HepG2 (cell line): ENCODE results near the gene UTRN. TPM values are rescaled to one million over a fixed set of nuclear protein-coding genes. Genes with fewer than 3 reads are reported as not detected.

Experiments used
- ATAC-seq: fragments of 200-7000 bp; cut with Tn5 transposase; 3 replicates; pipeline ENCODE4 v1.9.1; 2020; ENCODE audit warnings: mild to moderate bottlenecking, moderate library complexity
- BruUV-seq: library from RNA; stranded (reverse); fragments of 400-500 nt; replicated peaks from 2 replicates; lab custom pipeline; 2021; lab: Mats Ljungman, UMichigan
- CTCF ChIA-PET: fragments of 300-600 bp; formaldehyde crosslinking; extraction: SDS; loops from one replicate; lab custom pipeline; 2021; ENCODE audit warnings: low total read pairs, inconsistent platforms, low intra/inter-chr PET ratio; lab: Yijun Ruan, JAX
- POLR2A ChIA-PET: fragments of 350-600 bp; sonication (Branson Sonifier 250); formaldehyde crosslinking; loops from one replicate; lab custom pipeline; 2020; ENCODE audit warnings: antibody characterized with exemption, inconsistent platforms; lab: Yijun Ruan, JAX
- DNase-seq: peaks from one replicate; pipeline ENCODE4 v3.0.0-alpha.2; 2015; ENCODE audit warnings: low spot score
- FAIRE-seq: peaks from 3 replicates; lab custom pipeline; 2011; peaks lifted over from hg19 to GRCh38; lab: Jason Lieb, UNC
- H2AFZ ChIP-seq: one replicate; pipeline ENCODE4 v1.6.1; 2011; ENCODE audit warnings: low read length, inconsistent platforms
- H3K27ac ChIP-seq: fragments of 300-600 bp; 3 replicates; pipeline ENCODE4 v1.8.0; 2011; ENCODE audit warnings: mixed run types, mild to moderate bottlenecking, mixed read lengths, low read length, inconsistent platforms; ENCODE audit not compliant: insufficient read depth; ENCODE audit errors: extremely low read length
- H3K27me3 ChIP-seq, 2 experiments: fragments of 200-600 bp in 1 of 2; 2 replicates in 1 of 2; 3 replicates in 1 of 2; pipeline versions ENCODE4 v1.6.0 to v1.8.0; 2011; ENCODE audit warnings: low read length in 2 of 2, mild to moderate bottlenecking in 2 of 2, moderate library complexity in 2 of 2, inconsistent platforms in 1 of 2; ENCODE audit not compliant: insufficient read depth in 2 of 2, control insufficient read depth in 1 of 2
- H3K36me3 ChIP-seq, 2 experiments: fragments of 200-600 bp in 1 of 2; replicated peaks in 1 of 2; 2 replicates in 1 of 2; 3 replicates in 1 of 2; pipeline versions ENCODE4 v1.5.1 to v1.8.0; 2011; ENCODE audit warnings: low read length in 2 of 2, inconsistent platforms in 1 of 2; ENCODE audit not compliant: insufficient read depth in 2 of 2, control insufficient read depth in 1 of 2
- H3K4me1 ChIP-seq: 2 replicates; pipeline ENCODE4 v1.5.1; 2012; ENCODE audit warnings: low read length, inconsistent platforms; ENCODE audit not compliant: insufficient read depth
- H3K4me2 ChIP-seq: 2 replicates; pipeline ENCODE4 v1.6.0; 2011; ENCODE audit warnings: low read depth, low read length, inconsistent platforms
- H3K4me3 ChIP-seq, 3 experiments: fragments of 200-600 bp in 1 of 3; sonication (generic), shearing (Covaris generic) in 1 of 3; replicated peaks in 1 of 3; 2 replicates each; pipeline ENCODE4 v1.5.1; 2011 to 2016; ENCODE audit warnings: low read length in 3 of 3, inconsistent platforms in 2 of 3, low read depth in 2 of 3, mild to moderate bottlenecking in 2 of 3, control low read depth in 1 of 3, mixed read lengths in 1 of 3; ENCODE audit not compliant: insufficient read depth in 1 of 3
- H3K79me2 ChIP-seq: one replicate; pipeline ENCODE4 v1.6.1; 2011; ENCODE audit warnings: low read length, inconsistent platforms; ENCODE audit not compliant: insufficient read depth
- H3K9ac ChIP-seq: 2 replicates; pipeline ENCODE4 v1.6.0; 2011; ENCODE audit warnings: mild to moderate bottlenecking, low read depth, low read length, inconsistent platforms; ENCODE audit not compliant: insufficient read depth
- H3K9me3 ChIP-seq: 2 replicates; pipeline ENCODE4 v1.5.1; 2012; ENCODE audit warnings: mild to moderate bottlenecking, low read length
- H4K20me1 ChIP-seq: 2 replicates; pipeline ENCODE4 v1.6.0; 2011; ENCODE audit warnings: inconsistent platforms, mild to moderate bottlenecking, low read length, moderate library complexity; ENCODE audit not compliant: insufficient read depth
- LCORL ChIP-seq, 2 experiments: fragments of 450-650 bp in 1 of 2; sonication (generic) in 1 of 2; formaldehyde crosslinking in 1 of 2; IDR thresholded peaks; 2 replicates each; pipeline versions ENCODE4 v1.5.0 to v1.6.1; 2017 to 2020; ENCODE audit warnings: antibody characterized with exemption in 1 of 2, missing genetic modification reagents in 1 of 2
- MAFK ChIP-seq, 2 experiments: IDR thresholded peaks in 1 of 2; conservative IDR thresholded peaks in 1 of 2; 2 replicates each; pipeline ENCODE4 v1.6.1; 2011; ENCODE audit warnings: improper control_type of control experiment in 2 of 2, low read length in 2 of 2
- NFKB2 ChIP-seq: sonication (generic); formaldehyde crosslinking; IDR thresholded peaks from 2 replicates; pipeline ENCODE4 v1.4.0; 2020; ENCODE audit warnings: missing genetic modification reagents, borderline replicate concordance
- NFKBIZ ChIP-seq: IDR thresholded peaks from 2 replicates; pipeline ENCODE4 v1.6.1; 2018; ENCODE audit warnings: missing genetic modification reagents, missing compliant biosample characterization
- POGK ChIP-seq: sonication (generic); formaldehyde crosslinking; conservative IDR thresholded peaks from 2 replicates; pipeline ENCODE4 v1.8.0; 2022; ENCODE audit warnings: mild to moderate bottlenecking, moderate library complexity, missing genetic modification reagents
- RNF2 ChIP-seq: fragments of 450-650 bp; conservative IDR thresholded peaks from 2 replicates; pipeline ENCODE4 v1.6.1; 2016; ENCODE audit warnings: low read depth
- SAP130 ChIP-seq: IDR thresholded peaks from 2 replicates; pipeline ENCODE4 v1.6.1; 2016; ENCODE audit warnings: low read depth
- SMAD1 ChIP-seq: sonication (generic); formaldehyde crosslinking; IDR thresholded peaks from 2 replicates; pipeline ENCODE4 v1.4.0; 2020; ENCODE audit warnings: missing genetic modification reagents, low read depth, mild to moderate bottlenecking, borderline replicate concordance
- ZBTB34 ChIP-seq: sonication (generic); formaldehyde crosslinking; IDR thresholded peaks from 2 replicates; pipeline ENCODE4 v1.8.0; 2022; ENCODE audit warnings: mild to moderate bottlenecking, missing genetic modification reagents
- ZNF432 ChIP-seq: sonication (generic); formaldehyde crosslinking; IDR thresholded peaks from 2 replicates; pipeline ENCODE4 v1.5.0; 2020; ENCODE audit warnings: missing genetic modification reagents, mild to moderate bottlenecking, borderline replicate concordance
- ZNF598 ChIP-seq: sonication (generic); formaldehyde crosslinking; IDR thresholded peaks from 2 replicates; pipeline ENCODE4 v1.5.1; 2020; ENCODE audit warnings: mild to moderate bottlenecking, missing genetic modification reagents, borderline replicate concordance
- ZNF687 ChIP-seq: sonication (generic); formaldehyde crosslinking; IDR thresholded peaks from 2 replicates; pipeline ENCODE4 v1.5.1; 2020; ENCODE audit warnings: mild to moderate bottlenecking, missing genetic modification reagents, moderate library complexity
- ZNF816 ChIP-seq: sonication (generic); formaldehyde crosslinking; IDR thresholded peaks from 2 replicates; pipeline ENCODE4 v1.8.0; 2022; ENCODE audit warnings: missing genetic modification reagents, mild to moderate bottlenecking, borderline replicate concordance
- WGBS: methylation state at CpG from one replicate; pipeline ENCODE4 v1.1.6; 2017; ENCODE audit warnings: low lambda C conversion rate; 5-methylcytosine and 5-hydroxymethylcytosine counted together
- in situ Hi-C: cut with HindIII; loops from 2 replicates; pipeline ENCODE4 v1.10.0; 2017; ENCODE audit warnings: low pct_unique_long_range_greater_than_20kb; ENCODE audit not compliant: extremely low pct_ligation_motif_present
- intact Hi-C: fragments of 100-400 bp; cut with micrococcal nuclease; formaldehyde crosslinking; loops from one replicate; pipeline ENCODE4 v1.10.0; 2022; ENCODE audit not compliant: unreplicated experiment
- polyA plus RNA-seq, 8 experiments: library from polyadenylated mRNA; depleted of rRNA in 3 of 8; stranded (reverse) in 7 of 8; unstranded in 1 of 8; fragments of >200 nt; fragmentation: Illumina TruSeq in 4 of 8; extraction: Trizol in 4 of 8; gene quantifications; 2 replicates each; pipeline versions ENCODE4 v1.2.1 to v1.2.3, GENCODE V29; 2011 to 2016; ENCODE audit warnings: low read depth in 4 of 8, missing spikeins in 1 of 8, mixed read lengths in 1 of 8; ENCODE audit not compliant: insufficient read depth in 1 of 8
- total RNA-seq, 5 experiments: library from RNA; depleted of rRNA; stranded (reverse); fragments of >200 nt; fragmentation: Illumina TruSeq; extraction: Trizol; gene quantifications; 2 replicates each; pipeline ENCODE4 v1.2.3, GENCODE V29; 2016; ENCODE audit warnings: low read depth in 1 of 5

The UTRN gene
- total and polyA plus RNA-seq, 2 of the 13 experiments (the other 11 are each of a cell fraction or from before 2014, with no cell fraction given), result 102 to 116 TPM

GRCh38 chr6:144314562-144314961 lies 29.4 kb downstream of the UTRN start (continued):
- 0 out of 2 replicates have a peak, but pooled peaks have one; percentile 35 for TF ChIP-seq ZNF816 (CRISPR knock-in tag)

GRCh38 chr6:144315226-144315980 lies 30.3 kb downstream of the UTRN start:
- DNase-seq (no peak), ATAC-seq (peak; percentile 20), FAIRE-seq (no peak)
- Histone ChIP-seq H3K27me3 (no peaks in the 10 kb centered on the region), H3K36me3 (peaks cover 8 to 21% of the 10 kb centered on the region in 2 experiments), H3K9me3 (no peaks in the 10 kb centered on the region), H3K79me2 (peaks cover 91% of the 10 kb centered on the region), H3K4me2 (0 out of 2 replicates have a peak overlapping the region, but pooled peaks have one; percentile 59), H2AFZ (no peak overlapping the region), H3K9ac (no peak overlapping the region), H3K27ac (peak overlapping the region; percentile 59), H3K4me1 (peaks cover 100% of the 10 kb centered on the region), H4K20me1 (no peaks in the 10 kb centered on the region), H3K4me3 (no peak overlapping the region)
- intact Hi-C loops (no loop called here), in situ Hi-C loops (no loop called here)
- WGBS, result 96% methylated on average over 16 of the region's 16 CpGs
- POLR2A ChIA-PET, result interaction anchor here (1.1 to 1.3 kb wide), 2 partner anchors 25 to 28 kb away, joined by 4 read pairs; no protein-coding TSS in a partner anchor
- CTCF ChIA-PET, result no interaction called here
- BruUV-seq, result no TSS peak
- no peak for TF ChIP-seq ZNF432
- no peak for TF ChIP-seq LCORL (IDR thresholded peaks at IDR 0.05)
- TF ChIP-seq LCORL (CRISPR knock-in tag; IDR thresholded peaks at IDR 0.05), result 0 out of 2 replicates have a peak, but pooled peaks have one; percentile 19
- peak; percentile 43; the same call in 1 of the 2 replicates for TF ChIP-seq ZBTB34 (CRISPR knock-in tag)
- 0 out of 2 replicates have a peak, but pooled peaks have one; percentile 42 for TF ChIP-seq POGK (CRISPR knock-in tag)
- no peak for TF ChIP-seq MAFK (conservative IDR thresholded peaks at IDR 0.05 in 1 of 2, IDR thresholded peaks at IDR 0.05 in 1 of 2; ENCODE audit: low read length in 2 of 2)
- TF ChIP-seq SMAD1, result peak; percentile 89; the same call in 1 of the 2 replicates
- peak; percentile 75 for TF ChIP-seq ZNF687 (CRISPR knock-in tag)
- TF ChIP-seq SAP130 (CRISPR knock-in tag), result no peak
- no peak for TF ChIP-seq RNF2
- peak; percentile 45; the same call in 1 of the 2 replicates for TF ChIP-seq NFKB2 (CRISPR knock-in tag)
- TF ChIP-seq ZNF598 (CRISPR knock-in tag), result no peak
- TF ChIP-seq NFKBIZ (CRISPR knock-in tag), result 0 out of 2 replicates have a peak, but pooled peaks have one; percentile 12
